B cell (primary cell): Measurements from ENCODE around the gene INF2.

Experiments used
- EZH2 ChIP-seq: IDR thresholded peaks from 2 replicates; pipeline ENCODE4 v1.6.1; 2012; ENCODE audit warnings: borderline replicate concordance, low read depth, mild to moderate bottlenecking, moderate library complexity, low read length; ENCODE audit not compliant: insufficient read depth, poor library complexity, severe bottlenecking
- TF ChIP-seq, protein P1 (sequence below): fragments of 200-600 bp; IDR thresholded peaks from one replicate; pipeline ENCODE4 v1.8.0; 2022; ENCODE audit warnings: antibody characterized with exemption, mild to moderate bottlenecking

DNA sequence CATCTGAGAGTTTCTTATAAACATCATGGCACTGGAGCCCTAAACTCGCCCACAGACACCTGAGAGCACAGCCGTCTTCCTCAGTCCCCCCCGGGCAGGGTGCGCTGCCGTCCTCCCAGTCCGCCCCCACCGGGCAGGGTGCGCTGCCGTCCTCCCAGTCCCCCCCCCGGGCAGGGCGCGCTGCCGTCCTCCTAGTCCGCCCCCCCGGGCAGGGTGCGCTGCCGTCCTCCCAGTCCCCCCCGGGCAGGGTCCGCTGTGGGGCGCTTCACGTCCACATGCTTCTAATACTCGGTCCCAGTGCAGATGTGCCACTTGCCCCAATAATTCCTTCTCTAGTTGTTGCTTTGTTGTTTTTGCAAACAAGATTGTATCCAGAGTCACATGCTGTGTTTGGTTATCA lies 27.7 kb downstream of the INF2 start:
- TF ChIP-seq, protein P1, sequence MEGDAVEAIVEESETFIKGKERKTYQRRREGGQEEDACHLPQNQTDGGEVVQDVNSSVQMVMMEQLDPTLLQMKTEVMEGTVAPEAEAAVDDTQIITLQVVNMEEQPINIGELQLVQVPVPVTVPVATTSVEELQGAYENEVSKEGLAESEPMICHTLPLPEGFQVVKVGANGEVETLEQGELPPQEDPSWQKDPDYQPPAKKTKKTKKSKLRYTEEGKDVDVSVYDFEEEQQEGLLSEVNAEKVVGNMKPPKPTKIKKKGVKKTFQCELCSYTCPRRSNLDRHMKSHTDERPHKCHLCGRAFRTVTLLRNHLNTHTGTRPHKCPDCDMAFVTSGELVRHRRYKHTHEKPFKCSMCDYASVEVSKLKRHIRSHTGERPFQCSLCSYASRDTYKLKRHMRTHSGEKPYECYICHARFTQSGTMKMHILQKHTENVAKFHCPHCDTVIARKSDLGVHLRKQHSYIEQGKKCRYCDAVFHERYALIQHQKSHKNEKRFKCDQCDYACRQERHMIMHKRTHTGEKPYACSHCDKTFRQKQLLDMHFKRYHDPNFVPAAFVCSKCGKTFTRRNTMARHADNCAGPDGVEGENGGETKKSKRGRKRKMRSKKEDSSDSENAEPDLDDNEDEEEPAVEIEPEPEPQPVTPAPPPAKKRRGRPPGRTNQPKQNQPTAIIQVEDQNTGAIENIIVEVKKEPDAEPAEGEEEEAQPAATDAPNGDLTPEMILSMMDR, result no peak
- TF ChIP-seq EZH2, result no peak
